ENCODE results near the gene PXN.

GRCh38 chr12:120262852-120263747, 2.4 kb downstream of the PXN start:
- TF ChIP-seq CTCF (IDR thresholded peaks at IDR 0.05): no peak
- no peak for TF ChIP-seq POLR2A (IDR thresholded peaks at IDR 0.05)
